ENCODE data around the gene NRXN3.

Gene NRXN3

DNA sequence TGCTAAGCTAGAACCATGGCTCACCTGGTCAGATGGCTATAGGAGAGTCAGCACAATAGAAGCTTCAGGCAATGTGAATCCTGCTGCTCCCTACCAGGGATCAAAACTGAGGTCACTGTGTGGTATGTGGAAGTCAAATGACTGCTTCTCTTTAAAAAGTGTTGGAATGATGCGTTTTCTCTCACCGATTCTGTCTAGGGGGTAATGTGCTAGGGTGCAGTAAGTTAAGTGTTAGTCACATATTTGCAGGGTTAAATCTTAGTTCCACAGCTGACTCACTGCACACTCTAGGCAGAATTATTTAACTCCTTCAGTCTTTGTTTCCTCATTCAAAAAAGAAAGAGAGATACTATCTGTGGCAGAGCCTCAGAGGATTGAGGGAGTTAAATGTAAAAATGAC is 1344.5 kb downstream of the NRXN3 start:
- DNase-seq = no peak

DNA sequence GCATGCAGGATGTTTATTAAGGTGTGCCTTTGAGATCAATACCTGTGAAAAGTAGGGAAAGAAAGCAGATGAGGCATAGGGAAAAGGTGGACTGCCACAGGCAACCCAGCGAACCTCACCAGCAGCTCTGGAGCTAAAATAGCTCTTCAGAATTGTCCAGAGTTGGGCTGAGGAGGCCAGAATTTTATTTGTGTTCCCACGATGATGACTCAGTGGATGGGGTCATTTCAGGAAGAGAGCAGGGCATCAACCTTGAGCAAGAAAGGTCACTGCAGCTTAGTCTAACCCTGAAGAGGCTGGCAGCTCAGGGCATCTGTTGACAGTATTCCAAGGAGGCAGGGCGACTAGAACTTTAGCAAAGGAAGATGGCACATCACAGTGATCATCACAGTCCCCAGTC is 1345.0 kb downstream of the NRXN3 start:
- no peak for DNase-seq

DNA sequence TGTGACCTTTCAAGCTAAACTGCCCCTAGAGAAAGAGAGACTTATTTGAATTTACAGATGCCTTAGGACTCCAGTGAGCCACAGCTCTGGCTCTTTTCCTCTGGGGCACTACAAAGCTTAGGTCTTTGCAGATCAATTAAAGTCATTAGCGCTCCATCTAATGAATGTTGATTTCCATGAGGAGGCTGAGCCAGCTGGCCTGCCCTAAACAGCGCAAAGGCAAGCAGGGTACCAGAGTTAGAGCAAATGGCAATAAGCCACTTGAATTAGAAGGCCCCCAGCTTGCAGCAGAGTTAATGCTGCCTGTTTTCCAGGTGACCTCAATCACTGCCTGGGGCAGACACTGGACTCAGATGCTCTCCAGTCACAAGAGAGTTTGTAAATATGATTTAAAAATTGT is 1345.8 kb downstream of the NRXN3 start:
- no peak for DNase-seq

DNA sequence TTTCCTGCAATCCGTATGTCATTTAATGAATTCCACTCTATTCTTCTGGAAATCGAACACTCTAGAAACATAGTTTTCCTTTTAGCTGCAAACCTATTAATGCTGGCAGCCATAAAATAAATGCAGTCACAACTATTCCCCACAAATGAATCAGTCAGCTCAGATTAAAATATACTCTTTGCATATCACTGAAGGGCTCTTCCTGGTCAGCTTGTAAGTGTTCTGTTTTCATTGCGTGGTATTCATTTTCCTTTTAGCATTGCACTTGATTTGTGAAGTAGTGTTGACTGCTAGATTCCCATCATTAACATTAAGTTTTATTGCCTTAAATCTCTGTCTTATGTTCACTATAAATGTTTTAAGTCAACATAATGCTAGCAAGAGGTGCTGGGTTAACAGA is 1355.2 kb downstream of the NRXN3 start:
- peak in 1 of 2 experiments; percentile 29 for DNase-seq

DNA sequence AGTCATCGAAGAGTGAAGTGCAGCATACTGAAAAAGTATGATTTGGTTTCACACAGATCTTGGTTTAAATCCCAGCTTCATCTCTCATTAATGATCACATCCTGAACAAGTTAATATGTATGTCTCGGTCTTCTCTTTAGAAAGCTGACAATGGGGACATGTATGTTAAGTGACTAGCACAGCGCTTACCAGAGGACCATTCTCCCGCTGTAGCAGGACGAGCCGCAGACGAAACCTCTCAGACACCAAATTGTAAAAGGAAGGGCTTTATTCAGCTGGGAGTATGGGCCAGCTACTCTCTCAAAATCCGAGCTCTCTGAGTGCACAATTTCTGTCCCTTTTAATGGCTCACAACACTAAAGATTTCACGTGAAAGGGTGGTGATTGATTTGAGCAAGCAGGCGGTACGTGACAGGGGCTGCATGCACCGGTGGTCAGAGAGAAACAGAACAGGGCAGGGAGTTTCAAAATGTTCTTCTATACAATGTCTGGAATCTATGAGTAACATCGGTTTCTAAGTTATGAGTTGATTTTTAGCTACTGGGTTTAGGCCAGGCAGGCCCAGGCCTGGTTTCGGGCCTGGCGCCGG is 1358.7 kb downstream of the NRXN3 start:
- DNase-seq = no peak

DNA sequence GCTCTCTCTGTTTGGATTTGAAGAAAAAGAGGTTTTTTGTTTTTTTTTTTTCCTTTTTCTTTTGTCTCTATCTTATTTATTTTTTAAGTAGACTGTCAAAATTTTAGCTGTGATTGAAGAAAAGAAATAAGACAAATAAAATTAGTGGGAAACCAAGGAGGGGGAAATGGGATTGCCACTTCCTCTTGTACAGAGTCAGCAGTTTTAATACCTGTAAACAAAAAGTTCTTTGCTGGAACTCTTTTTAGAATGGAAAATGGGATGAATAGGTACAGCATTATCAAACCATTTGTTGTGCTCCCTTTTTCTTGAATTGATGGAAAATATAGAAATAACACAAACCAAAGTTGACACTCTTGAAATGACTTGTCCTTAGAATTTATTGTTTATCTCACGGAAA is 1360.4 kb downstream of the NRXN3 start:
- DNase-seq = no peak

DNA sequence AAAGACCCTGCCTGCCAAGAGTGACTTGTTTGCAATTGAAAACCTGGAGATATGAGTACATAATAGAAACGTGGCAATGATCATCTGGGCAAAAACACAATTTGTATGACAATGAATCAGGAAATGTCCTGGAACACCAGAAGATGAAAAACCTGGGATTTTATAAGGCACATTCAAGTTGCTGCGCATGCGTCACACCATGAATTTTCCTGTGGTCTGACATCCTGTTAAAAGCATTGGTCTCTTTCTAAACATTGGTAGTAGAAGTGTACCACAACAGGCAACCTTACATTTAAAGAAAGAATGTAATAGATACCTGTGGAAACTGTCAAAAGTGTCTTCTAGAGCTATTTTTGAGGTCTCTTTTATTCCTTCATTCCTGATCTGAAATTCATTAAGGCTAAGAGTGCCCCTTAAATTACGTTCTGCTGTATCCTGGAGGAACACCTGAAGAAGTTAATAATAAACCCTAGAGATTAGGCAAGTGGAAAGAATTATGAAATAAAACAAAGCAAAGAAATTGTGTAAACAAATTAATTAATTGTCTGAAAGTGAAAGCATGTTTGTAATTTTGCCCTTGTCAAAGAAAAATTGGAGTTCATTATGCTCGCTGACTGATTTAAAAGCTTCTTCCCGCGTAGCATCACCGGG is 1364.7 kb downstream of the NRXN3 start:
- peak in 1 of 2 experiments; percentile 38 for DNase-seq

DNA sequence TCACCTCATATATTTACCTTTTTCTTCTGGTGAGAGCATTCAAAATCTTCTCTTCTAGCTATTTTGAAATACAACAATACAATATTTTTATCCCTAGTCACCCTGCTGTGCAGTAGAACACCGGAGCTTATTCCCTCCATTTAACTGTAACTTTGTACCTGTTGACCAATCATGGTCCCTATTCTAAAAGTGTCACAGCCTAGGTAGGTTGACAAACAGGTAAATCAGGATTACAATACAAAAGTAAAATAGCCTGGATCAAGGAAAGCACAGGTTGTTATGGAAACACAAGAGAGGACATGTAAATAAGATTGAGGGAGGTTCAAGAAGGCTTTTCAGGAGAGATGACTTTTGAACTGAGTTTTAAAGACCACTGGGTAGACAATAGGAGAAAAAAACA is 1370.2 kb downstream of the NRXN3 start:
- no peak for DNase-seq

DNA sequence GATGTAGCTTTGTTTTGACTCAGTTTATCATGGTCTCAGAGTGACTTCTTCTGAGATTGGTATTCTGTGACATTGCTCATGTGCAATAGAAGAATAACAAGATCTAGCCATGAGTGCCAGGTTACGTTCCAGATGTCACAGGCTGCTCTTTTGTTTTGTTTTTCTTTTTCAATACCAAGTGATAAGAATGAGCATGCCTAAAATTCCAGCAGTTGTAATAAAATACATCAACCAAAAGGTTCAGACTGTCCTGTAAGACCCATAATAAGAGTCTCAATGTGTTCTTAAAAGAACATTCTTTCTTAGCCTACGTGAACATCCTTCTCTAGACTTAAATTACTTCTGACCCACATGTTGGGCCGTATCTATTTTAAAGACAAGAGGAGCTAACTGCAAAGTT is 1371.9 kb downstream of the NRXN3 start:
- no peak for DNase-seq

DNA sequence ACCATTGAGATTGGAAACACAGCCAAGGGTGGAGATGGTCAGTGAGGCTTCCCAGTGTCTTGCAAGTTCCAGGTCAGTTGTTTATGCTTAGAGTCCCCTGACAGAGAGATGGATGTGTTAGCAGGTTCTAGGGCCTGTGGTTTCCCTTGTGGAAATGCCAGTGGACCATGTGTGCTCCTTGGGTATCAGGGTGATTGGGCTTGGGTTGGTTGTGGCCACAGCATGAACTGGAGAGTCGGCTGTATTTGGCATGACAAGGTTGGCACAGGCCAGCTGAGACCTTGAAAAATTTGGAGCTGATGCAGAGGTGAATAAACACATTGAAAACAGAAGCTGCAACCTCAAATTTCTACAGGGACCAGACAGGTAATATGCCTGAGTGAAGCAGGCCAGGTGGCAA is 1373.2 kb downstream of the NRXN3 start:
- no peak for DNase-seq

DNA sequence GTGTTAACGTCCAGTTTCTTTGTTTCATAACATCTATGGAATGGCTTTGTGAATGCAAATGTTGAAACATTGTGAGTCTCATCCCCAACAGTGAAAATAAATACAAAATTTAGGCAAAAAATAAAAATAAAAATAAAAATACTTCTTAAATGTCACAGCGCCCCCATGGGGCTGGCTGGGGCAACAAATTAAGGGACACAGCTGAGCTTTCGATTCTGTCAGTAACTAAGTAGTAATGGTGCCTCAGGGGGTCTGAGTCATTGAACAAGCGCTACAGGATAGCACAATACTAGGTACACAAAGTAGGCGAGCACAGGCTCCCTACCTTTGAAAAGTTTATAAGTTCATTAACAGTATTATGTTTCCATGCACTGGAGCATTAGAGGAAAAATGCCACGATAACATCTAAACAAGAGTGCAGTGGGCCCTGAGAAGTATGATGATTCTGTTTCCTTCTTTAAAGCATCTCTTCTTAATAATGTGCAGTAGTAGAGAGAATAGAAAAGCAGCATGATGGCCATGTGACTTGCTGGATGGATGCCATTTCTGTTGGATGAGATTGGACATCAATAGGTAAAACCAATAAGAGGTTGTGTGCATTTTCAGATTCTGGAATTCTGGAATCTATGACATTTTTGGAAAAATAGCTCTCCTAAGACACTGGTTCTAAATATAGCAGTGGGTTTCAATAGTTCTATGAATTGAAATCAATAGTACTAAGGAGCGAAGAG is 1374.0 kb downstream of the NRXN3 start:
- DNase-seq = peak in 1 of 2 experiments; percentile 13

DNA sequence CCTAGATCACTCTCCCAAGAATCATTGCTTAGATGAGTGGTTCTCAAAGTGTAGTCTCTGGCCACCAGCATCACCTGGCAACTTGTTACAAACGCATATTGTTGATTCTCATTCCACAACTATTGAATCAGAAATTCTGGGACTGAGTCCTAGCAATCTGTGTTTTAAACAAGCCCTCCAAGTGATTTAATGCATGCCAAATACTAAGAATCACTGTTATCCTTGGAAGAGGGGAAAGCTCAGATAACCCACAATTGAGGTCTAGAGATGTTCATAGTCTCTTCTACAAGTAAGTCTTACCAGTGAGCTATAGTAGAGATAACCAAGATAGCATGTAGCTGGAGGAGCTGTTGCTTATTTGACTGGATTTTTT is 1374.5 kb downstream of the NRXN3 start:
- DNase-seq = no peak

DNA sequence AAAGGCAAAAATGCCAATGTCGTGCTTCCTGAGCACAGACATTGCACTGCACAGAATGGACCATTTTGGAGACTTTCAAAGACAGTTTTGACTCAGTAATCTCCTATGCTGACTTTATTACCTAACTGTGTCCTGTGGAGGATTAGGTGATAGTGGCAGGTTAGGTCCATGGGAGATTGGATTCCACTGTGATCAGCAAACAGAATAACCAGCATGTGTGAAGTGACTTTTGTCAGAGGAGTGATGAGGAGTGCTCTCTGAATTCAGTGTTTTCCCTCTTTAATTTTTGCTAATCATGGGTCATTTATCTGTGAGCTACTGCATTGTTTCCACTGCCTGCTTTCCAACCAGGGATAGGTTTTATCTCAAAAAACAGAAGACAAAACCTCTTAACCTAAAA is 1378.7 kb downstream of the NRXN3 start:
- DNase-seq = no peak

DNA sequence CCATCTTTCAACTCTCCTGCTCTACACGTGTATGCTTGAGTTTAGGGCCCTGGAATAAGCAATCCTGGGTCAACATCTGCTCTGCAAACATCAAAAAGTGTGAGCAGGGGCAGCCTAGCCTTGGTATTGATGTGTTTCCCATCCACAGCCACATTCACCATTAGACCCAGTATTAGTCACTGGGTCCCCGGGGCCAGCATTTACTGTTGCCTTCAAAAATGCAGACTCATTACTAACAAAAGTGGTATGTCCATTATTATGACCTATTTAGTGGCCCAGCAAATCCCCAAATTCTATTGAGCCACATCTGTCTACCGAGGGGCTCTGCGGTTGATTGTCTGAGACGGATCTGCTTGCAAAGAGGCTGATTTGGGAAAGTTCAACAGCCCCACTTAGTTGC is 1379.3 kb downstream of the NRXN3 start:
- no peak for DNase-seq

DNA sequence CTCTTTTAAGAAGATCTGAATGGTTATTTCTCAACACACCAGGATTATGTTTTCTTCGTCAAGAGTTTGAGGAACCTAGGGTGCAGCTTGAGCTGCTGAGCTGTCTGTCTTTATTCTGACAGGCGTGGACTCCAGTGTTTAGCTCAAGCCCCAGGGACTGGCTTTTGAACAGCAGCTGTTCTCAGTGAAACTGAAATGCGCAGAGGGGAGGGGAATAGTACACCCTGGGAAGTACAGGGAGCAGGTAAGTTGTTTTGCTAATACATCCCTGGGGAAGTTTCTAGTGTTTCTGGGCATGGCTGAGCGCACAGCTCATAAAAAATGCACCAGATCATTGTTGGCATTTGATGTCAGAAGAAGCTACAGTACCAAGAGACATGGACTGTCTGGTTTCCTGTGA is 1381.3 kb downstream of the NRXN3 start:
- peak; percentile 33 to 74 for DNase-seq

DNA sequence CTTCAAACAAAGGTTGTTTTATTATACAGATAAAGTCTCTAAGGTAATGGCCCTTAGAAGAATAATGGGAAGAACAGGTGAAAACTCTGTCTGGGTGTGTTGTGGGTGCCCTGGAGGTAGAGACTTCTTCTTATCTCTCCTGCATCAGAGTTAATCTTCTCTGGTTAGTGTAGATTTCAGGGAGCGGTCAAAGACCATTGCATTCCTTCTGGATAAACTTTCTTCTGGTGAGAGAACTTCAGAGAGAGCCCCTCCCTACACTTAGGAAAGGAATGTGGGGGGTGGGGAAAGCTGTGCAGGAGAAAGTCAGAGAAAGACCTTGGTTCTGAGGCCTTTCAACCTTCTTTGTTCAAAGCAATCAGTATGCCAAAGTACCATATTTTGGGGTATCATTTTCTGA is 1382.6 kb downstream of the NRXN3 start:
- no peak for DNase-seq

DNA sequence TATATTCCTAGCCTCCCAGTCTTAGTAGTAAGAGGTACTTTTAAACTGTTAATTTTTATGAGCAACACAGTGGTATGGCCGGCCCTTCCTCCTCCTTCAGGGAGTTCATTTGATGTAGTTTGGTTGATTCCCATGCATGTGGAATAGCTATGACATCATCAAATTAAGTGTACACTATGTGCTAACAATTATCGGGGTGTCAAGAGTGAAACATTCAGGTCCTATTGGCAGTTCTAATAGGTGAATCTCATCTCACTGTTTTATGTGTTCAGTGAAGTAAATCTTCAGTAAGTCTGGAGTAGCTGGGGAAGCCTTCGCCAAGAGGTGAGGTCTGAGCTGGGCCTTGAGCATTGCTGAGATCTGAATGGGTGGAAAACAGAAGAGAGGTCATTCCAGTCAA is 1384.6 kb downstream of the NRXN3 start:
- DNase-seq = no peak

DNA sequence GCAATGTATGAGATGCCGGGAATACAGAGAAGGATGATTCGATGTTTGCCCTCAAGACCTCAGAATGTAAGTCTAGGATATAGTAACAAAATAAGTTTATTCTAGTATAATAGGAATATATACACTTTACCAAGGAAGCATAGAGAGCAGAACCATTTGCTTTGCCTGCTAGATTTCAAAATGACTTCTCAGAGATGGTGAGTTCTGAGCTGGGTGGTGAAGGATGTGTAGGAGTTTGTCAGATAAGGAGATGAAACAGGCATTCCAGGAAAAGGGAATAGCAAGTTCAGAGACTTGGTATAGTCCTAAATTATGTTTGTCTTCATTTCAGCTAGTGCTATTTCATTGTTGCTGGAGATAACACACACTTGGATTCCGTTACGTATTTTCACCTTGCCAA is 1385.3 kb downstream of the NRXN3 start:
- DNase-seq = no peak

DNA sequence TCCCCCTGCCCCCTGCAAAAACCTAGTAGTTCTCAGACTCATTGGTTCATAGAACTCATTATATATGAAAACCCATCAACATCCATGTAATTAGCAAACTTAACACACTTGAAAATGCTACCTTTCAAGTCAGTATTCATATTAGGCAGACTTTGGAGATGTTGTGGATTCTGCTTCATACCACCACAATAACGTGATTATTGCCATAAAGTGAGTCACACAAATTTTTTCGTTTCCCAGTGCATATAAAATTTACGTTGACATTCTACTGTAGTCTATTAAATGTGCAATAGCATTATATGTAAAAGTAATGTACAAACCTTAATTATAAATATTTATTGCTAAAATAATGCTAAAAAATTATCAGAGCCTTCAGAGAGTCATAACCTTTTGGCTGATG is 1387.1 kb downstream of the NRXN3 start:
- DNase-seq = no peak

DNA sequence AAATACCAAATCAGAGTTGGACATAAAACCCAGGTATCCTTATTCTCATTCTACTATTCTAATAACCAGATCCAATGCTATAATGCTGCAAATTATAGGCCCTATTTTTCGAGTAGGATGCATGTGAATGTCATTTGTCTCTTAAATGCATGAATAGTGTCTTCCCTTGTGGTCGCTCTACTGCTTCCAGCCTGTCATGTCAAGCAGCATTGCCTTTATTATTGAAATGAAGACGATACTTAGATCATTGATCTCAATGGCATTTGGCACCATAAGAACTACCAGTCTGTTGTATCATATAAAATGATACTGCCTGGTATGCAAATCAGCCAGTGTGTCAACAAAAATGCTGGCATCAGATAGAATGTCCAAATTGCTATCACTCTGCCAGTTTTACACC is 1392.0 kb downstream of the NRXN3 start:
- DNase-seq = peak in 1 of 2 experiments; percentile 28

DNA sequence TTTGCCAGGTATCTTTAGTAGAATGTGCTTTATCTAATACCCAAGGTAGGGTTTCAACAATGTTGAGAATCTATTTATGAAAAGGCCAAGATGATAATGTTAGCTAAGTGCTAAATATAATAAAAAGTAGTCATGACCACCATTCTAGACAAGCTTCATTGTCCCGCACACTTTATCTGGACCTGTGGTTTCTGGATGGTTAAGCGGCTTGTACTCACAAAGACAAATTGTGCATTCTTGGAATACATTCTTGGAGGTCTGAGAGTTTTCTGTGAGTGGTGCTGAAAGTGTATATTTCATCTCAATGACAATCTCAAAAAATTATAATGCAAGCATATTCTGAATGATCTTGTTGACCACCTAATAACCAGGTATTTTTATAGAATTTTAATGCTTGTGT is 1394.2 kb downstream of the NRXN3 start:
- DNase-seq = no peak

DNA sequence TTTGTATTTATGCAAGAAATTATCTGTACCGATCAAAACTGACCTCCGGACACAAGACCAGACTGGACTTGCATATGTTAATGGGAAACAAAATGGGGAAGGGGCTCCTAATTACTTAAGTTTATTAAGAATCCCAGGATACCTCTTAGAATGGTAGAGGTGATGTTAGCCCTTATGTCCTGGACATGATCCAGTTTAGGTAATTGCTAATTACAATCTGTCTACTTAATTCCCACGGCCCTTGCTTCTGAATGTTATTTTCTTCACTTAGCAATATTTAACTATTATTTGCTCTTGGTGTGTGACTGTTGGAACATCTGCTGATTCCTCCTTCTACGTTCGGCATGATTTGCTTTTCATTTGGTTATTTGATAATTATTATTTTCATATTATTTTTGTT is 1397.1 kb downstream of the NRXN3 start:
- DNase-seq = peak in 1 of 2 experiments; percentile 34

DNA sequence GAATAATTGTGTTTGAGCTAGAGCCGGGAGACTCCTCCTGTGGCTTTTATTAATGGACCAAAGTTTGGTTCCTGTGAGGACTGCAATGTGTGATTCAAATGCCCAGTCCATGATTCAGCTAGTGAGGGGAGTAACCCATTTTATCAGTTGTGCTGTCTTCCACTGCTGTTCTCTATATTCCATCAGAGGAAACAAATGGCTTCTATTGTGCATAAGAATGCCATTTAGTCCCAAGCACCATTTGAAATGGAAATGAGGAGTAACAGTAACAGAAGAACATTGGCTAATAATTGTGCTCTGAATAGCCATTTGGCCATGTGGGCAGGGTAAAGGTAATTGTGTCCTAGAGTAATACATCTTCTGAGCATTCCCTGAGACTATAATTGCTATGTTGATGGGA is 1398.4 kb downstream of the NRXN3 start:
- peak in 1 of 2 experiments; percentile 12 for DNase-seq

DNA sequence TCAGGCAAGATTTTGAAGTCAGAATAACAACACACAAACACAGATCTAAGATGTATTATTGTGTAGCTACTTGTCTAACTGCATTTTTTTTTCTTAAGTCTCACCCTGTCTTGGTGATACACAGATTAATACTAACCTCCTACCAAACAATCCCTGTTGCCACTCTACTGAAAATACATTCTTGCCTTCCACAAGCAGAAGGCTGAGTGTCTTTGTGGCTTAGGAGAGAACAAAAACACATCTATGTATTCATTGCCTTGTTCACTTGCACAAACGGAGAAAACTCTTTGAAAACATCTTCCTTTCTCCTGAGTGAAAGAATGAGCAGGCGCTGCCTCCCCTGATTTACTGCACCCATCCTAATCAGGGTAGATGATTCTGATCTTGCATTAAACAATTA is 1398.9 kb downstream of the NRXN3 start:
- DNase-seq = no peak

DNA sequence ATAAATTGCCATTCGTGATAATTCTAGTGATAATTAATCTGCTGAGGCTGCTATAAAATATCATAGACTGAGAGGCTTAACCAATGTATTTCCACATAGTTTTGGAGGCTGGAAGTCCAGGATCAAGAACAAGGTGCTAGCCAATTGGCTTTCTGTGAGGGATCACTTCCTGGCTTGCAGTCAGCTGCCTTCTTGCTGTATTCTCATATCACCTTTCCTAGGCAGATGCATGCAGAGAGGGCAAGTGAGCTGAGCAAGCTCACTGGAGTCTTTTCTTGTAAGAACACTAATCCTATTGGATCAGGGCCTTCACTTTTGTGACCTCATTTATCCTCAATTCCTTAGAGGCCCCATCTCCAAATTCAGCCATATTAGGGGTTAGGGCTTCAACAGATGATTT is 1400.5 kb downstream of the NRXN3 start:
- peak in 1 of 2 experiments; percentile 7 for DNase-seq
